ENCODE results near the gene GRM5.

GRCh38 chr11:89052220-89052619, 13.6 kb downstream of the GRM5 start:
- TF ChIP-seq EZH2 (IDR thresholded peaks at IDR 0.05; ENCODE audit: low read depth) (no peak), CTCF (conservative IDR thresholded peaks at IDR 0.05) (no peak)

All from PC-9 (cell line).